Measurements from ENCODE around the gene CIRBP. TPM values are rescaled to one million over a fixed set of nuclear protein-coding genes. Genes with fewer than 3 reads are reported as not detected.

Gene CIRBP
- total and polyA plus RNA-seq, 9 of the 15 experiments (the other 6 are each of a cell fraction or from before 2014, with no cell fraction given): 20.5 to 327 (median 176) TPM

DNA sequence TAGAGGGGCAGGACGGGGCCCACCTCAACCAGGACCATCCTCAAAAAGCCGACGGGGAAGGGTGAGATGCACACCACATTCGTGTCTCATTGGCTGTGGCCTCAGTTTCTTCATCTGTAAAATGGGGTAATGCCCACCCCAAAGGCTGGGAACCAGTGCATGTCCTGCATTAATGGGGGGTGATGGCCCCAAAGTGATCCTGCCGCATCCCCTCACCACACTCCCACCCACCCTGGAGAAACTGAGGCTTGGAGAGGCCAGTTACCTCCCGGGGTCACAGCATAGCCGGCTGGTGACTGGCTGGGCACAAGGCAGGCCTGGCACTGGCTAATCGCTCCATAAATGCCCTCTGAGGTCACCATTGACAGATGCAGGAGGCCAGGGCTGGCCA, 21.4 kb upstream of the CIRBP start (continued):
- TF ChIP-seq SOX6 (IDR thresholded peaks at IDR 0.05) (no peak), ADNP (tag; IDR thresholded peaks at IDR 0.05) (peak; percentile 100), ZNF77 (CRISPR knock-in tag; IDR thresholded peaks at IDR 0.05) (no peak), SMARCA5 (IDR thresholded peaks at IDR 0.05) (peak; percentile 98), ZNF316 (IDR thresholded peaks at IDR 0.05) (no peak), CTBP1 (IDR thresholded peaks at IDR 0.05; ENCODE audit: borderline replicate concordance) (no peak; the same call in 1 of the 2 replicates), ZNF75A (CRISPR knock-in tag; IDR thresholded peaks at IDR 0.05) (no peak), RCOR1 (IDR thresholded peaks at IDR 0.05; ENCODE audit: borderline replicate concordance in 1 of 2, low read depth in 2 of 2, low read length in 2 of 2) (peak; percentile 29 to 82; a peak in 2 of 4 replicates), ZC3H8 (IDR thresholded peaks at IDR 0.05) (no peak), HNRNPH1 (optimal IDR thresholded peaks at IDR 0.05; ENCODE audit: low read depth, low read length) (no peak), ERF (CRISPR knock-in tag; IDR thresholded peaks at IDR 0.05) (no peak), COPS2 (conservative IDR thresholded peaks at IDR 0.05) (no peak), ESRRA (IDR thresholded peaks at IDR 0.05; ENCODE audit: borderline replicate concordance, low read depth) (no peak), BRD9 (IDR thresholded peaks at IDR 0.05; ENCODE audit: low read depth, partially characterized antibody) (peak; percentile 23), MTF1 (CRISPR knock-in tag; IDR thresholded peaks at IDR 0.05; ENCODE audit: borderline replicate concordance) (no peak), CCNT2 (IDR thresholded peaks at IDR 0.05; ENCODE audit: borderline replicate concordance, extremely low read depth, insufficient read length, low read depth, low read length) (no peak)
- TF ChIP-seq, protein P1, sequence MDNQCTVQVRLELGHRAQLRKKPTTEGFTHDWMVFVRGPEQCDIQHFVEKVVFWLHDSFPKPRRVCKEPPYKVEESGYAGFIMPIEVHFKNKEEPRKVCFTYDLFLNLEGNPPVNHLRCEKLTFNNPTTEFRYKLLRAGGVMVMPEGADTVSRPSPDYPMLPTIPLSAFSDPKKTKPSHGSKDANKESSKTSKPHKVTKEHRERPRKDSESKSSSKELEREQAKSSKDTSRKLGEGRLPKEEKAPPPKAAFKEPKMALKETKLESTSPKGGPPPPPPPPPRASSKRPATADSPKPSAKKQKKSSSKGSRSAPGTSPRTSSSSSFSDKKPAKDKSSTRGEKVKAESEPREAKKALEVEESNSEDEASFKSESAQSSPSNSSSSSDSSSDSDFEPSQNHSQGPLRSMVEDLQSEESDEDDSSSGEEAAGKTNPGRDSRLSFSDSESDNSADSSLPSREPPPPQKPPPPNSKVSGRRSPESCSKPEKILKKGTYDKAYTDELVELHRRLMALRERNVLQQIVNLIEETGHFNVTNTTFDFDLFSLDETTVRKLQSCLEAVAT (IDR thresholded peaks at IDR 0.05): no peak
- TF ChIP-seq, protein P2, sequence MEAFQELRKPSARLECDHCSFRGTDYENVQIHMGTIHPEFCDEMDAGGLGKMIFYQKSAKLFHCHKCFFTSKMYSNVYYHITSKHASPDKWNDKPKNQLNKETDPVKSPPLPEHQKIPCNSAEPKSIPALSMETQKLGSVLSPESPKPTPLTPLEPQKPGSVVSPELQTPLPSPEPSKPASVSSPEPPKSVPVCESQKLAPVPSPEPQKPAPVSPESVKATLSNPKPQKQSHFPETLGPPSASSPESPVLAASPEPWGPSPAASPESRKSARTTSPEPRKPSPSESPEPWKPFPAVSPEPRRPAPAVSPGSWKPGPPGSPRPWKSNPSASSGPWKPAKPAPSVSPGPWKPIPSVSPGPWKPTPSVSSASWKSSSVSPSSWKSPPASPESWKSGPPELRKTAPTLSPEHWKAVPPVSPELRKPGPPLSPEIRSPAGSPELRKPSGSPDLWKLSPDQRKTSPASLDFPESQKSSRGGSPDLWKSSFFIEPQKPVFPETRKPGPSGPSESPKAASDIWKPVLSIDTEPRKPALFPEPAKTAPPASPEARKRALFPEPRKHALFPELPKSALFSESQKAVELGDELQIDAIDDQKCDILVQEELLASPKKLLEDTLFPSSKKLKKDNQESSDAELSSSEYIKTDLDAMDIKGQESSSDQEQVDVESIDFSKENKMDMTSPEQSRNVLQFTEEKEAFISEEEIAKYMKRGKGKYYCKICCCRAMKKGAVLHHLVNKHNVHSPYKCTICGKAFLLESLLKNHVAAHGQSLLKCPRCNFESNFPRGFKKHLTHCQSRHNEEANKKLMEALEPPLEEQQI (IDR thresholded peaks at IDR 0.05): no peak
- TF ChIP-seq, protein P3, sequence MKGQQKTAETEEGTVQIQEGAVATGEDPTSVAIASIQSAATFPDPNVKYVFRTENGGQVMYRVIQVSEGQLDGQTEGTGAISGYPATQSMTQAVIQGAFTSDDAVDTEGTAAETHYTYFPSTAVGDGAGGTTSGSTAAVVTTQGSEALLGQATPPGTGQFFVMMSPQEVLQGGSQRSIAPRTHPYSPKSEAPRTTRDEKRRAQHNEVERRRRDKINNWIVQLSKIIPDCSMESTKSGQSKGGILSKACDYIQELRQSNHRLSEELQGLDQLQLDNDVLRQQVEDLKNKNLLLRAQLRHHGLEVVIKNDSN (CRISPR knock-in tag; IDR thresholded peaks at IDR 0.05): no peak
- TF ChIP-seq, protein P4, sequence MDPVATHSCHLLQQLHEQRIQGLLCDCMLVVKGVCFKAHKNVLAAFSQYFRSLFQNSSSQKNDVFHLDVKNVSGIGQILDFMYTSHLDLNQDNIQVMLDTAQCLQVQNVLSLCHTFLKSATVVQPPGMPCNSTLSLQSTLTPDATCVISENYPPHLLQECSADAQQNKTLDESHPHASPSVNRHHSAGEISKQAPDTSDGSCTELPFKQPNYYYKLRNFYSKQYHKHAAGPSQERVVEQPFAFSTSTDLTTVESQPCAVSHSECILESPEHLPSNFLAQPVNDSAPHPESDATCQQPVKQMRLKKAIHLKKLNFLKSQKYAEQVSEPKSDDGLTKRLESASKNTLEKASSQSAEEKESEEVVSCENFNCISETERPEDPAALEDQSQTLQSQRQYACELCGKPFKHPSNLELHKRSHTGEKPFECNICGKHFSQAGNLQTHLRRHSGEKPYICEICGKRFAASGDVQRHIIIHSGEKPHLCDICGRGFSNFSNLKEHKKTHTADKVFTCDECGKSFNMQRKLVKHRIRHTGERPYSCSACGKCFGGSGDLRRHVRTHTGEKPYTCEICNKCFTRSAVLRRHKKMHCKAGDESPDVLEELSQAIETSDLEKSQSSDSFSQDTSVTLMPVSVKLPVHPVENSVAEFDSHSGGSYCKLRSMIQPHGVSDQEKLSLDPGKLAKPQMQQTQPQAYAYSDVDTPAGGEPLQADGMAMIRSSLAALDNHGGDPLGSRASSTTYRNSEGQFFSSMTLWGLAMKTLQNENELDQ (CRISPR knock-in tag; IDR thresholded peaks at IDR 0.05; ENCODE audit: borderline replicate concordance): 0 out of 2 replicates have a peak, but pooled peaks have one; percentile 25
- TF ChIP-seq, protein P5, sequence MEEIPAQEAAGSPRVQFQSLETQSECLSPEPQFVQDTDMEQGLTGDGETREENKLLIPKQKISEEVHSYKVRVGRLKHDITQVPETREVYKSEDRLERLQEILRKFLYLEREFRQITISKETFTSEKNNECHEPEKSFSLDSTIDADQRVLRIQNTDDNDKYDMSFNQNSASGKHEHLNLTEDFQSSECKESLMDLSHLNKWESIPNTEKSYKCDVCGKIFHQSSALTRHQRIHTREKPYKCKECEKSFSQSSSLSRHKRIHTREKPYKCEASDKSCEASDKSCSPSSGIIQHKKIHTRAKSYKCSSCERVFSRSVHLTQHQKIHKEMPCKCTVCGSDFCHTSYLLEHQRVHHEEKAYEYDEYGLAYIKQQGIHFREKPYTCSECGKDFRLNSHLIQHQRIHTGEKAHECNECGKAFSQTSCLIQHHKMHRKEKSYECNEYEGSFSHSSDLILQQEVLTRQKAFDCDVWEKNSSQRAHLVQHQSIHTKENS (CRISPR knock-in tag; IDR thresholded peaks at IDR 0.05): no peak
- TF ChIP-seq, protein P6, sequence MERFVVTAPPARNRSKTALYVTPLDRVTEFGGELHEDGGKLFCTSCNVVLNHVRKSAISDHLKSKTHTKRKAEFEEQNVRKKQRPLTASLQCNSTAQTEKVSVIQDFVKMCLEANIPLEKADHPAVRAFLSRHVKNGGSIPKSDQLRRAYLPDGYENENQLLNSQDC (CRISPR knock-in tag; IDR thresholded peaks at IDR 0.05): no peak

All from K562 (cell line).